IPS-20b (cell line): ENCODE results near the gene SCN10A.

Experiments used
- H3K27ac ChIP-seq: one replicate; pipeline ENCODE4 v1.5.1; 2013; ENCODE audit warnings: low read length
- H3K27me3 ChIP-seq: 2 replicates; pipeline ENCODE4 v1.6.1; 2013; ENCODE audit warnings: mild to moderate bottlenecking, low read length, inconsistent platforms; ENCODE audit not compliant: insufficient read depth
- H3K36me3 ChIP-seq: 2 replicates; pipeline ENCODE4 v1.6.1; 2013; ENCODE audit warnings: low read depth, mild to moderate bottlenecking, inconsistent platforms, low read length, moderate library complexity; ENCODE audit not compliant: insufficient read depth
- H3K4me1 ChIP-seq: 2 replicates; pipeline ENCODE4 v1.6.1; 2013; ENCODE audit warnings: mild to moderate bottlenecking, control low read depth, inconsistent platforms, low read length, moderate library complexity; ENCODE audit not compliant: insufficient read depth
- H3K4me3 ChIP-seq: 2 replicates; pipeline ENCODE4 v1.5.1; 2013; ENCODE audit warnings: mild to moderate bottlenecking, low read length, inconsistent platforms
- H3K9ac ChIP-seq: 2 replicates; pipeline ENCODE4 v1.6.1; 2013; ENCODE audit warnings: low read depth, mild to moderate bottlenecking, inconsistent platforms, low read length, moderate library complexity
- H3K9me3 ChIP-seq: 2 replicates; pipeline ENCODE4 v1.6.1; 2013; ENCODE audit warnings: mild to moderate bottlenecking, low read depth, low read length, inconsistent platforms; ENCODE audit not compliant: insufficient read depth

SCN10A gene

GRCh38 chr3:38773528-38773927 lies 42.5 kb downstream of the SCN10A start:
- Histone ChIP-seq H3K36me3 (no peaks in the 10 kb centered on the region), H3K27me3 (no peaks in the 10 kb centered on the region)

GRCh38 chr3:38763569-38763968 lies 52.4 kb downstream of the SCN10A start:
- no peaks in the 10 kb centered on the region for H3K27me3 ChIP-seq
- H3K4me3 ChIP-seq = no peak overlapping the region
- H3K27ac ChIP-seq = no peak overlapping the region
- peaks cover 4% of the 10 kb centered on the region; the same call in 1 of the 2 replicates for H3K9me3 ChIP-seq
- H3K36me3 ChIP-seq = no peaks in the 10 kb centered on the region
- H3K9ac ChIP-seq = no peak overlapping the region
- H3K4me1 ChIP-seq = no peaks in the 10 kb centered on the region

More at GRCh38 chr3:38773528-38773927, 42.5 kb downstream of the SCN10A start:
- Histone ChIP-seq H3K9ac (no peak overlapping the region), H3K9me3 (peaks cover 15% of the 10 kb centered on the region; the same call in 1 of the 2 replicates), H3K4me3 (no peak overlapping the region), H3K4me1 (no peaks in the 10 kb centered on the region), H3K27ac (no peak overlapping the region)

- Histone ChIP-seq H3K36me3 (no peaks in the 10 kb centered on the region), H3K9ac (no peak overlapping the region), H3K27ac (no peak overlapping the region), H3K4me3 (no peak overlapping the region), H3K4me1 (no peaks in the 10 kb centered on the region), H3K9me3 (no peaks in the 10 kb centered on the region), H3K27me3 (peaks cover 6% of the 10 kb centered on the region)
Measured at GRCh38 chr3:38758557-38758956, 57.5 kb downstream of the SCN10A start.

DNA sequence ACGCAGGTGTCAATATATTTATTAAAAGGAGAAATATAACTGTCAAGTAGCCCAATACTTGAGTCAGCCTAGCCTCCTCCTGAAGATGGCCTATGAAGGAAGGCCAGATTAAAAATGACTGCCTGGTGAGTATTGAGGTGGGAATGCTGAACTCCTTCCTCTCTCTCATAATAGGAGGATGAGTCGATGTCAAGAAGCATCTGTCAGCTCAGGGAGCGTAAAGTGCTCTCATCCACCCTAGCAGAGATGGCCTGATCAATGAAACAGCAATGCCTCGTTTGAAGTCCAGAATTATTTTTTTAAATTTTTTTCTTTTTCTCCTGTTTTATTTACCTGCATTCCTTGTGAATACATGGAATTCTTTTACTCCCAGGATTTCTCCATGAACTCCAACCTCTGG lies 58.3 kb downstream of the SCN10A start:
- H3K27me3 ChIP-seq = peaks cover 6% of the 10 kb centered on the region
- no peaks in the 10 kb centered on the region for H3K9me3 ChIP-seq
- H3K9ac ChIP-seq = no peak overlapping the region
- H3K36me3 ChIP-seq = no peaks in the 10 kb centered on the region
- no peak overlapping the region for H3K4me3 ChIP-seq
- no peaks in the 10 kb centered on the region for H3K4me1 ChIP-seq
- H3K27ac ChIP-seq = no peak overlapping the region

DNA sequence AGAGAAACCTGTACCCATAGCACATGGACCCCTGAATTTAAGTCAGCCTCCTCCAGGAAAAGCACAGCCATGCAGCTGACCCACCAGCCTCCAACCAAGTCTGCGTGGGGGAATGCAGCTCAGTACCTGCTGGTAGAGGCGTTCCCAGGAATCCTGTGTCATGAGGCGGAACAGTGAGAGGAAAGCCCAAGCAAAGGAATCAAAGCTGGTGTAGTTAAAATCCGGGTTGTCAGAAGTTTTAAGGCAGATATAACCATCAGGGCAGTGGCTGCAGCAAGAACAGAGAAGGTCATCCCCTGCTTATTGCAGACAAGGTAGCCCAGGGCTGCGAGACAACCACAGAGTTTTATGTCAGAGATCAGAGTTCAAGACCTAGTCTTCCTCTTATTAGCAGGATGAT lies 59.1 kb downstream of the SCN10A start:
- Histone ChIP-seq H3K4me3 (no peak overlapping the region), H3K9me3 (no peaks in the 10 kb centered on the region), H3K36me3 (no peaks in the 10 kb centered on the region), H3K27ac (no peak overlapping the region), H3K9ac (no peak overlapping the region), H3K27me3 (peaks cover 6% of the 10 kb centered on the region), H3K4me1 (no peaks in the 10 kb centered on the region)

- no peak overlapping the region for H3K4me3 ChIP-seq
- no peak overlapping the region for H3K9ac ChIP-seq
- H3K9me3 ChIP-seq = no peaks in the 10 kb centered on the region
- no peak overlapping the region for H3K27ac ChIP-seq
- peaks cover 6% of the 10 kb centered on the region for H3K27me3 ChIP-seq
- H3K36me3 ChIP-seq = no peaks in the 10 kb centered on the region
- no peaks in the 10 kb centered on the region for H3K4me1 ChIP-seq
Measured at GRCh38 chr3:38755130-38755529, 60.9 kb downstream of the SCN10A start.

- H3K4me3 ChIP-seq = no peak overlapping the region
- H3K9me3 ChIP-seq = no peaks in the 10 kb centered on the region
- no peaks in the 10 kb centered on the region for H3K36me3 ChIP-seq
- H3K27ac ChIP-seq = no peak overlapping the region
- H3K4me1 ChIP-seq = no peaks in the 10 kb centered on the region
- H3K9ac ChIP-seq = no peak overlapping the region
- H3K27me3 ChIP-seq = no peaks in the 10 kb centered on the region
Measured at GRCh38 chr3:38746641-38747040, 69.4 kb downstream of the SCN10A start.

- Histone ChIP-seq H3K4me3 (no peak overlapping the region), H3K9ac (no peak overlapping the region), H3K27me3 (no peaks in the 10 kb centered on the region), H3K4me1 (no peaks in the 10 kb centered on the region), H3K9me3 (no peaks in the 10 kb centered on the region), H3K36me3 (no peaks in the 10 kb centered on the region), H3K27ac (no peak overlapping the region)
Measured at GRCh38 chr3:38743043-38743442, 73.0 kb downstream of the SCN10A start.

GRCh38 chr3:38742550-38742949 lies 73.5 kb downstream of the SCN10A start:
- Histone ChIP-seq H3K27me3 (no peaks in the 10 kb centered on the region), H3K4me1 (no peaks in the 10 kb centered on the region), H3K9me3 (no peaks in the 10 kb centered on the region), H3K9ac (no peak overlapping the region), H3K27ac (no peak overlapping the region), H3K4me3 (no peak overlapping the region), H3K36me3 (no peaks in the 10 kb centered on the region)

GRCh38 chr3:38740537-38740936 lies 75.5 kb downstream of the SCN10A start:
- no peak overlapping the region for H3K9ac ChIP-seq
- H3K9me3 ChIP-seq = no peaks in the 10 kb centered on the region
- no peaks in the 10 kb centered on the region for H3K27me3 ChIP-seq
- H3K36me3 ChIP-seq = no peaks in the 10 kb centered on the region
- H3K4me1 ChIP-seq = no peaks in the 10 kb centered on the region
- no peak overlapping the region for H3K4me3 ChIP-seq
- no peak overlapping the region for H3K27ac ChIP-seq

DNA sequence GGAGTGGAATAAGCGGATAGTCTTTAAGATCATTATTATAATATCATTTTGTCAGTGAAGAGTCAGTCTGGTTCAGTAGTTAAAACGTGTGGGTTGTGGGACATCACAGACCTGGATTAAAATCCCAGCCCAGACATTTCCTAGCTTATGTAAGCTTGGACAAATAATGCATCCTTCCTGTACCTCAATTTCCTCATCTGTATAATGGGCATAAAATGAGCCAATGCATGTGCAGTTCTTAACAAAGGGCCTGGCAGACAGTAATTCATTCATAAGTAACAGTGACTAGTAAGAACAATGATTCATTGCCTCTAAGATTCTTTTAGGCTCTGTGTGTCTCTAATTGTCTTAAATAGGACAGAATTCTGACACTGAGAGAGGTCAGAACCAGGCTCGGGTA lies 76.1 kb downstream of the SCN10A start:
- no peak overlapping the region for H3K9ac ChIP-seq
- no peaks in the 10 kb centered on the region for H3K27me3 ChIP-seq
- H3K36me3 ChIP-seq = no peaks in the 10 kb centered on the region
- H3K4me3 ChIP-seq = no peak overlapping the region
- H3K4me1 ChIP-seq = no peaks in the 10 kb centered on the region
- no peak overlapping the region for H3K27ac ChIP-seq
- H3K9me3 ChIP-seq = no peaks in the 10 kb centered on the region

DNA sequence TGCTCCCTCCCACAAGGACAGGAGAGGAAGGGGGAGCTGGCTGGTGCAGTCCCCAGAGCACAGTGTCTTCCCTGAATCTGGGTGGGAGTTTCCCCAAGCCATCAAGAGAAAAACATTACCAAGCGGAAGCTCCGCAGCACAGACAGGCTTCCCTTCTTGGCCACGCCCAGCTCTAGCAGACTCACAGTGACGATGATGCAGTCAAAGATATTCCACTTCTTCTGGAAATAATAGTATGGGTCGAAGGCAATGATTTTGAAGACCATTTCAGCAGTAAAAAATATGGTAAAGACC lies 76.7 kb downstream of the SCN10A start:
- Histone ChIP-seq H3K4me1 (no peaks in the 10 kb centered on the region), H3K36me3 (no peaks in the 10 kb centered on the region), H3K9me3 (no peaks in the 10 kb centered on the region), H3K9ac (no peak overlapping the region), H3K4me3 (no peak overlapping the region), H3K27me3 (no peaks in the 10 kb centered on the region), H3K27ac (no peak overlapping the region)
